GM21723 (cell line): ENCODE data around the gene TSPAN1.

Experiments used
- ATAC-seq: cut with Tn5 transposase; IDR thresholded peaks from one replicate; pipeline ENCODE4 v1.9.1; 2021; ENCODE audit warnings: mild to moderate bottlenecking, moderate library complexity; ENCODE audit not compliant: unreplicated experiment

The TSPAN1 gene

DNA sequence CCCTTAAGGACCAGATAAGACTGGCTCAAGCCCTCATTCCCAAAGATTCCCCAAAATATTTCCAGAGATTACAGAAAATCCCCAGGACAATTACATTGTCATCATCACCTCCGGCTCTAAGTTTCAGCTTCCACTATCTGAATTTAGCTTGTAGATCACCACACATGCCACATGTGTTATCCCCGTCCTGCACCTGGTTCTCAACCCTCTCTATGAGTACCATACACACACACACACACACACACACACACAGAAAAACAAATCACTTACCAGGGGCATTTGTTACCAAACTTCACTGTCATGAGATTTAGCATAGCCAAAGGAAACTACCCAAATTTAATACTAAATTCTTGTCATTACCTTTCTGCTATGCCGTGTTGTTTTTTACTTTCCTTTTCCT is 15.4 kb upstream of the TSPAN1 start:
- no peak for ATAC-seq

DNA sequence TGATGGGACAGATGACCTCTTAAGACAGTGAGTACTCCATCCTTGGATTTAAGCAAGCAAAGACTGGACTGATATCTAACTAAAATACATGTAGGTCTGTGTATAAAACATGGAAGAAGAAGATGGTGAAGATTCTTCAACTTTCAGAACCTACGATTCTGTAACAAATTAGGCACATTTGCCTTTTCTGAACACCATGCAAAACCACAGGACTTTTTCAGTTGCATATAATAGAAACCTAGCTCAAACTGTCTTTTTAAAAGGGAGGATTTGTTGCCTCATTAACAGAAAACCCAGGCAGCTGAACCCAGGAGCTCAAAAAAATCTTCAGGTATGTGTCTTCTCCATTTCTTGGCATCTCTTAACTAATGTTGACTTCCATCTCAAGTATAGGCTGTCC is 14.7 kb upstream of the TSPAN1 start:
- no peak for ATAC-seq

DNA sequence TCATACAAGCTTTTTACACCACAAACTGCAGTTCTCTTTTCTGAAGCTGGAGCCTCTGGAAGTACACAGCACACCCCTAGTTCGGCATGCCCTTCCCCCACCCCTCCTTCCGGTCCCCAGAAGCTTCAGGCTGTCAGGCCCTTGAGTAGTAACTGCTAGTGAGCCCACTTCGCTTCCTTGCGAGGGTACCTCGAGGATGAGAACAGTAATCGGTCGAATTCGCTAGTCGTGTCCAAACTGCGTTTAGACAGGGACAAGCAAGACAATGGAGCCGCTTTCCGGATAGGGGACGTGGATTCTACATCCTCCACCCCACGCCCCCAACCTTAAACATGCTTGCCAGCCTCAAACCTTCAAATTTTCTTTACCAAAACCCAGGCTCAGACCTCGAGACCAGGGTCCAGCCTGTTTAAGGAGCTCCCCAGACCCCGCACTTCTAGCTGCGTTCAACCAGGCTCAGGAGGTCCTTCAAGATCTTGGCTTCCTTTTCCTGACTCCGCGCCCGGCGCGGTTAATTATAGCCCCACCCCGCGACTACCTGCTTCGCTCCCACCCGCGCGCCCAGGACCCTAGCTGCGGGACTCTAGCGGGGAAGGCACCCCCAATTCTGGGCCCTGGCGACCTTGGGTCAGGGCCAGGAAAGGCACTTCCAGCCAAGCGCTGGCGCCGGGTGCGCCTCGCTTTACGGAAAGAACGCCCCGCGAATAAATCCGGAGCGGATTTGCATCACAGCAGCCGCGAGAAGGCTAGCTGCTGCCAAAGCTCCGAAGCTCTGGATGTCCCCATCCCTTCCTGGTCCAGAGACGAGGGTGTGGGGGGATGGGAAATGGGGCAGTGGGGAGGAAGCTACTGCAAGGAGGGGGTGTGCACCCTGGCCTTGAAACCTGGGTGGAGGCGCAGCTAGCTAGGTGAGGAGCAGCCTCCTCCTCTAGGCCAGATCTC is 8.1 kb upstream of the TSPAN1 start:
- no peak for ATAC-seq

DNA sequence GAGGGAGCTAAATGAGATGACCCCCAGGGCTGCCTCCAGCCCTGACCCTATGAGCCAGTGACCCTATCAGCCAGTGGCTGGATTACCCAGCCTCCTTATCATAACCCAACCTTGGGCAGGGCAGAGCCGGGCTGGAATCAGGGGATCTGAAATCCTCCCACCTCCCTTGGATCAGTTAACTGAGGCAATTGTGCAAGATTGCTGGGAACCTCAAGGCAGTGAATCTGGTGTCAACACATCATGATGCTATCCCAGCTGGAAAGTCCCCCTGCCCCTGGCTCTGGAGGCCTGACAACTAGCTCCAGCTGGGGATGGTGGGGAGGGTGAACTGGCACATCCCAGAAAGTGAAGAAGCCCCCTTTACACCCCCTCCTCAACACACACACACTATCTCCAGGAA is 6.4 kb upstream of the TSPAN1 start:
- ATAC-seq = no peak

DNA sequence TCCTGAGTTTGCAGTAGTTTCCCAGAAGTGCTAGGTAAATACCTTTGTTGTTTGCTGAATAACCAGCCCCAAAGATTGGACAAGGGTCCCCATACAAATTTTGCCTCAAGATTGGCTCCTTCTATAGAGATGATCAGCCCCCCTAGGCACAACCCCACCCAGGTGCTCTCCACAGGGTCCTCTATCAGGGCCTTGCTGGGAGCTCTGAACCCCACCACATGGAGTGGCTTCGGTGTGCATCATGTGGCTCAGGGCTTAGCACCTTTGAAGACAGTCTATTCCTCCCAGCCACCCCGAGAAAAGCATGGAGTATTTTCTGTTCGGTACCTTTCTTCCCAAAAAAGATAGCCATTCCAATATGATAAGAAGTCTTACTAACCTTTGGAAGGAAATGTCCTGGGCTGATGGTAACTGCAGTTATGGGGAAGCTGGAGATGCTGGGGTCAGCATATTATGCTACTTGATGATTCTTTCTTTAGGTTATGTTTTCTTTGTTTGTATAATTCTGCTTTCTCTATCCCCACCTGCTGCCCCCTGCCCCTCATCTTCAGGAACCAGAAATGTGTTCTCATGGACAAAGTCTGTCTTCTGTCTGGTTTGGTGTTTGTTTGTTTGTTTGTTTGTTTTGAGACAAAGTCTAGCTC is 5.0 kb upstream of the TSPAN1 start:
- no peak for ATAC-seq

DNA sequence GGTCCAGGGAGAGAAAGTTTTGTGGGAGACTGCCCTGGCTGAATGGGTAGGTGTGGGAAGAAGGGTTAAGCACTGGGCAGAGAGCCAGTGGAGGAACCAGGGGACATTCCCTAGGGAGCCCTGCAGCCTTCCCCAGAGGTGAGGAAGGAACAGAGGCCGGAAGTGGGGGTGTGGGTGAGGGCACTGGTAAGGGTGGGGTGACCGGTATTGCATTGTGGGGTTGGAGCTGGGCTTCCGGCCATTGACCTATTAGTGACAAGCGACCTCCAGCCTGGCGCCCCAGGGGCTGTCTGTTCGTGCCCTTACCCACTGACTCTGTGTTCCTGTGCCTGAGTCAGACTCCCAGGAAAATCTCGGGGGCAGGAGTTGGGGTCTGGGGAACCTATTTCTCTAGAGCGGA is 3.5 kb upstream of the TSPAN1 start:
- no peak for ATAC-seq

DNA sequence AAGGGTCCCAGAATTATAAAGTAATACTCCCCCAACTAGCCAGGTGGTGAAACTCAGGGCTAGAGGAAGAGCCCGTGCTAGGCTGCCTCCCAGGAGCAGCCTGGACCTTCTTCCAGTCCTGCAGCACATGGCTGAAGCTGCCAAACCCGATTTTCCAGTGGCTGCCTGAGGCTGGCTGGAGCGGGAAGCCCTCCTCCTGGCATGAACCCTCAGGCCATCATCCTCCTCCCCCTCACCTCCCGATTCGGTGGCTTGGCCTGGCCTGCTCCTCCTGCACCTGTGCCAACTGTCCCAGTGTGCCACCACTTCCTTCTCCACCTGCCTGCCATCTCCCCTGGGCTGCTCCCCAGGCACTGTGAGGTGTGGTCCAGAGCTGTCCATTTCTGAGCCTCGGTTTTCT is 3.0 kb upstream of the TSPAN1 start:
- no peak for ATAC-seq

DNA sequence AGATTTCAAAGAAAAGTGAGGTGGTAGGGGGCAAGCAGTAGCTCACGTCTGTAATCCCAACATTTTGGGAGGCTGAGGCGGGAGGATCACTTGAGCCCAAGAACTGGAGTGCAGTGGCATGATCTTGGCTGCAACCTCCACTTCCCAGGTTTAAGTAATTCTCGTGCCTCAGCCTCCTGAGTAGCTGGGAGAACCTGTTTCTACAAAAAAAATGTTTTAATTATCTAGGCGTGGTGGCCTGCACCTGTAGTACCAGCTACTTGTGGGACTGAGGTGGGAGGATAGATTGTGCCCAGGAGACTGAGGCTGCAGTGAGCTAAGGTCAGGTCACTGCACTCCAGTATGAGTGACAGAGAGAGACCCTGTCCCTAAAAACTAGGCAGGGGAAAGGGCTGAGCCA is 2.6 kb upstream of the TSPAN1 start:
- no peak for ATAC-seq

DNA sequence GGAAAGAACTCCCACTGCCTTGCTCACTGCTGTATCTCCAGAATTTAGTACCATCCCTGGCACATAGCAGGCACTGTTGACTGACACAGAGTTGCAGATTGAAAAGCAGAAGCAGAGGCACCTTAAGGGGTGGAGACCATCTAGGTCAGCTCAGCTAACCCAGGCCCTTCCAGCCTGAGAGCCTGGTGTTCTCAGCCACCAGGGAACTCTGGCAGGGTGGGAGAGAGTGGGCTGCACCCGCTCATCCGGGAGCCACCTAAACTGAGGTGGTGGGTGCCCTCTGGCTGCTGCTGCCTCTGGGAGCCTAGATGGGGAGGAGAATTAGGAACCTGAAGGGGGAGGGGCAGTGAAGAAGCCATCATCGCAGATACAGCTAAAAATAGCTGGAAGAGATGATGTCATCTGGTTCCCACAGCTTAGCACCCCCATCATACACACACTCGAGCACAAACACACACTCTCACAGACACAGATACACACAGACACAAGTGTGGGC is 1.5 kb upstream of the TSPAN1 start:
- ATAC-seq = no peak

DNA sequence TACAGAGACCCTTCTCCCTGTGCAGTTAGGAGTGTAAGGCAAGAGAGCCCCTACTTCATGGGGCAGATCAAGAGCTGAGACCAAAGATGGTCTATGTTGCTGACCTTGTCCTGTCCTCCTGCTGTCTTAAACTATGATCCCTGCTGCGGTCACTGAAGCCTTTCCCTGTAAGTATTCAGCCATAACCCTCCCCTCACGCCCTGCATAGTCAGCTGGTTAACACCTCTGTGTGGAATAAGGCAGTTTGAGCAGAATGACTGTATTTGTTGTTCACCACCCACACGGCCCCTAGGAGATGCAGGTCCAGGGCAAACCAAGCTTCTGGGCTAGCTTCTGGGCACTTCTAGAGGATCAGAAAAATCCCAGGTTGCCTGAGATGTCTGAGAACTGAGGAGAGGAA is 356 bp downstream of the TSPAN1 start:
- no peak for ATAC-seq

DNA sequence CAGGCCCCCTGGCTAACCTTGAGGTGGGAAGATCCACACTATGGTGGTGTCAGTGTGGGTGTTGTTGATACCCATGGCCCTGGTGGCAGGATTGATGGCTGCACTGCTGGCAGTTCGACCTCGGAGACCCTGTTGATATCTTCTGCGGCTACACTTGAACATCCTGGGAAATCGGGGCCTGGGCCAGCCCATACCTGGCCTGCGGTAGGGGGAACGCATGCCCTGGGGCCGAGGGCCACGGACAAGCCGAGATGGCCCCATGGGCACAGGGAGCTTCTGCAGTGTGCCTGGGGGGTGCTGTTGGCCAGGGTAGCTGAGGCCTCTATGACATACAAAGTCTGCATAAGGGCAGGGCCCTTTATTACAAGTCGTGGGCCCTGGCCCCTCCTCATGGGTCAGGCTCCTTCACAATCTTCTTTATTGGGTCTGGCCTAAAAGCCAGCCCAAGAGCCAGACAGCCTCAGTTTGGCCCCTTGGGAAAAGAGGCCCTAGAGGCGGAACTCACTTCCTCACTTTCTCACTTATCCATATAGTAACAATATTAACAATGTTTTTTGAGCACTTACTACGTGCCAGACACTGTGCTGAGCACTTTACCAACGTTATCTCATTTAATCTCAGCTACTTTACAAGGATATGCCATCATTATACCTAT is 1.5 kb downstream of the TSPAN1 start, which contains the start of gene P3R3URF:
Gene P3R3URF, minus strand, starts transcription at position 278 of the 655 bp plus-strand sequence. Its CDS starts 17 bp downstream, at position 261.
- no peak for ATAC-seq

DNA sequence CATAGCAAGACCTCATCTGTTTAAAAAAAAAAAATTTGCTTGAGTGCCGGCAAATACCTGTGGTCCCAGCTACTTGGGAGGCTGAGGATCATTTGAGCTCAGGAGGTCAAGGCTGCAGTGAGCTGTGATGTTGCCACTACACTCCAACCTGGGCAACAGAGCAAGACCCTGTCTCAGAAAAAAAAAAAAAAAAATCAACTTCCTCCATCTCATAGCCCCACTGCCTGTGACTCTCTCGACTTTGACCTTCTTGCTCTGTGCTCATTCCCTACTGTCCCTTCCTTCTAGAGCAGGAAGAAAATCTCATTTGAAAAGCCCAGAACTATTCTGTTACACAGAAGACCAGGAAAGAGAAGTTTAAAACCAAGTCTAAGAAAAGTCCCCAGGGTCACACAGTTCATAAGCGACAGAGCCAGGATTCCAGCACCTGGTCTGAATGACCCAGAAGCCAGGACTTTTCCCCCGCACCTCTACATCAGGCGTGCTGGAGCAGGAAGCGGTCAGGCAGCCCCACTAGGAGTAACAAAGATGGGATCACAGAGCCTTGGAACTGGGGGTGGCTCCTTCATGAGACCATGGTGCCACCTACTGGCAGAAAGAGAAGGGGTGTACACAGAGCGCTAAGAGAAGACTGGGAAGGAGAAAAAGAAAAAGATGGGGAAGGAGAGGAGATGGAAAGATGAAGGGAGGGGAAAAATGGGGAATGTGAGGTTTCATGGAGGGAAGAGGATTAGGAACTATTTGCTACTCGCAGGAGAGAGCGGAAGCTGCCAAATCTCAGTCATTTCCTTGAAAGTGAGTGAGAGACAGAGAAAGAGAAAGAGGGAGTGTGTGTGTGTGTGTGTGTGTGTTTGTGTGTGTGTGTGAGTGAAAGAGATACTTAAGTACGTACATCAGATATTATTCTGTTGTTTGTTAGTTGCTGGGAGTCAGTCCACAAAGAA is 4.5 kb downstream of the TSPAN1 start:
- ATAC-seq = peak; percentile 63

DNA sequence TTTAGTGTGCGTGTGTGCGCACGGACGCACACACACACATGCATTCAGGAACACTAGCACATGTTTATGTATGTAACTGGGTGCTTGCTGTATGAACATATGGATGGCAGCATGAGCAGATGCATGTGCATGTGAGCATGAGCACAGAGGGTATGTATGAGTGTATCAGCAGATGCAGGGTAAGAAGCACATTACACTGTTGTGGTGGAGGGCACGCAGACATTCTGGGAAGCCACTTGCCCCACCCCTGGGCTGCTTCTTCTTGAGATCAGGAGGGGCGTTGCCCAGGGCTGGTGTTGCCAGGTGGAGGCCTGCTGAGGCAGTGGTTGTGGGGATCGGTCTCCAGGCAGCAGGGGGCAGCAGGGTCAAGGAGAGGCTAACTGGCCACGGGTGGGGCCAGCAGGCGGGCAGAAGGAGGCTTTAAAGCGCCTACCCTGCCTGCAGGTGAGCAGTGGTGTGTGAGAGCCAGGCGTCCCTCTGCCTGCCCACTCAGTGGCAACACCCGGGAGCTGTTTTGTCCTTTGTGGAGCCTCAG is 5.3 kb downstream of the TSPAN1 start:
- ATAC-seq = no peak

DNA sequence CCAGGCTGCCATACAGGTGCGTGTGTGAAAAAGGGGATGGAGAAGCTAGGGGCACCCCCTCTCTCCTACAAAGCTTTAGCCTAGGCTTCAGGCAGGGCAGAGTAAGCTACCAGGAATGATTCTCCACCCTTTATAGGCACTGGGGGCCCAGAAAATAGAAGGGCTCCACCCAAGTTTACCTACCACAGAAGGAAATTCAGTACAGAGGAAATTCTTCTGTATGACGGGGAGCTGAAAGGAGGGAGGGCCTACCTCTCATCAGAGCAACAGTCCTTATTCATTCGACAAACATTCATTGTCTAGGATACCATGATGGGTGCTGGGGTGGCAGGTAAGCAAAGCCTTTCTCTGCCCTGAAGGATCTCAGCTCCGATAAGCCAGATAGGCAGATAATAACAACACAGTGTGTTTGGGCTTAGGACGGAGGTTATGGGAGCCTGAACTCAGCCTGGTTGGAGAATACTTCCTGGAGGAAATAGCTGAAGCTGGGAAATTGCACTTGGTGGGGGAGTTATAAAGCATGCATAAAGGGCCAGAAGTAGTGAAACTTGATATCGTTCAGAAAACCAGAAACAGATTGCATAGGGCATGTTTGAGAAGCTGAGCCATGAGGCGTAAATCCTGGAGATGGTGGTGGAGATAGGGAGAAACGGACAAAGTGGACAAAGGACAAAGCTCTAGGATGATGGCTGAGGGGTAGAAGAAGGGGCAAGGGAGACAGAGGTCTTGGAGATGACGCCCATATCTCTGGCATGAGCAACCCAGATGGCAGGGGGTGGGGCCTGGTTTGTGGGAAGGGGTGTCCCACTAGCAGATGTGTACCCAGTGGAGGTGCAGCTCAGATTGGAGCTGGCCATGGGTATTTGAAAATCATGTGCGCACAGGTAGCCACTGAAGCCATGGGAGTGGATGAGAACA is 6.7 kb downstream of the TSPAN1 start:
- no peak for ATAC-seq

DNA sequence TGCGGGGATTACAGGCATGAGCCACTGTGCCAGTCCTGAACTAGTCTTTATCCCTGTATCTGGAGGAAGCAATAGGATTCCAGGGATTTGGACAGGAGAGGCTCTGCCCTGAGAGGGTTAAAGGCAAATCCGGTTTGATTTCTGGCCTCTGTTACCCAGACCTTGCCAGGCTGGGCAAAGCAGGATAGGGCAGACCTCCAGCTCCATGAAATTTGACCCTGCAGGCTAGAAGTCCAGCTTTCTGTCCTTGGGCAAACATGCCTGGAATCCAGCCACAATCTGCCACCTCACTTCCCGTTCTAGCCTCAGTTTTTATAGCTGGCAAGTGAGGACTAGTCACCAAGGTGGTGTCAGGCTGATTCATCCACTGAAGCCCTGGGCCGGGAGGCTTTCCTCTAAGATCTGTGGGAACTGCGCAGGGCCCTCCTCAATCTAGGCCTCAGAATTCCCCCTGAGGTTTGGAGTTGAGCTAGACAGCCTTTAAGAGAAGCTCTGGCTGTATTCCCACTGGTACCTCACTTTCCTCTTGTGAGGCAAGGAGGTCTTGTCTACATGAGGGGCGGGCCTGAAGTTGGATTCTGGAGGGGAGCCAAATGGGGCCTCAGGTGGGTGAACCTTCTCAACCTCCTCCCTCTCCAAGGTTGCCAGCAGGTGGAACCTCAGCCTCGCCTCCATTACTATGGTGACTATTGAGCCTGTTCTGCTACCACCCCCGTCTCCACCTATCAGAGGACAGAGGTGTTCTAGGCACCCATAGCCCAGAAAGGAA is 8.4 kb downstream of the TSPAN1 start:
- ATAC-seq = no peak

DNA sequence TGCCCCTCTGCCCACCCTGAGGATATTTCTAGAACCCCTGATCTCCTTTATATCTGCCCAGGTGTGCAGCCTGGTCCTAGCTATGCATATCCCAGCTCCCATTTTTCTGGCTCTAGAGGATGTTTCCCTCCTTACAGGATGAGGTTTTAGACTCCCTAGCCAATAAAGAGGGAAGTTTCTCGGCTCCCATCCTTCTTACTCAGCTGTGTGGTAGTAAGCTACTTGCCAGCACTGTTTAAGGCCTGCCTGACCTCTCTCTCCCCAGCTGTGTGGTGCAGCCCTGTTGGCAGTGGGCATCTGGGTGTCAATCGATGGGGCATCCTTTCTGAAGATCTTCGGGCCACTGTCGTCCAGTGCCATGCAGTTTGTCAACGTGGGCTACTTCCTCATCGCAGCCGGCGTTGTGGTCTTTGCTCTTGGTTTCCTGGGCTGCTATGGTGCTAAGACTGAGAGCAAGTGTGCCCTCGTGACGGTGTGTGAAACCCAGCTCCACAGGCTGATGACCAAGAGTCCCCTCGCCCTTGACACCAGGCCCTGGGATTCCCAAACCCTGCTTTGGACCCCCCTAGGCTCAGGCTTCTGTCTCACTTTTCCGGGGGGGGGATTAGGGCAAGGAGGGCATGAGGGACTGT is 9.2 kb downstream of the TSPAN1 start:
- no peak for ATAC-seq

DNA sequence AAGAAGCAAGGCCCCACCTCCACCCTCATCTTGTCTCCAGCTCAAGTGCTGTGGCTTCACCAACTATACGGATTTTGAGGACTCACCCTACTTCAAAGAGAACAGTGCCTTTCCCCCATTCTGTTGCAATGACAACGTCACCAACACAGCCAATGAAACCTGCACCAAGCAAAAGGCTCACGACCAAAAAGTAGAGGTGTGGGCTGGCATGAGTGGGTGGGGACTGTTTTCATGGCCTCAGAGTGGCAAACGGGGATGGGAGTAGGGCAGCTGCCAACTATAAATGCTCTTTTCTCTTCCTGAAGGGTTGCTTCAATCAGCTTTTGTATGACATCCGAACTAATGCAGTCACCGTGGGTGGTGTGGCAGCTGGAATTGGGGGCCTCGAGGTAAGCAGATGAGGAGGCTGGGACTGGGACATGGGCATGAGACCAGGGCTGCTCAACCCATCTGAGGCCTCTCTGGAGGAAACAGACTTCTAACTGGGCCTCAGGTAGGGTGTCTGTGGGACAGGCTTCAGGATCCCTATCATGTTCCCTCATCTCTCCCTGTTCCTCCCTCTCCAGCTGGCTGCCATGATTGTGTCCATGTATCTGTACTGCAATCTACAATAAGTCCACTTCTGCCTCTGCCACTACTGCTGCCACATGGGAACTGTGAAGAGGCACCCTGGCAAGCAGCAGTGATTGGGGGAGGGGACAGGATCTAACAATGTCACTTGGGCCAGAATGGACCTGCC is 10.2 kb downstream of the TSPAN1 start:
- no peak for ATAC-seq
